SJCRH30 (cell line): ENCODE measurements around the gene PRKCE. TPM values are rescaled to one million over a fixed set of nuclear protein-coding genes. Genes with fewer than 3 reads are reported as not detected.

Experiments used
- DNase-seq, 2 experiments: peaks; one replicate each; pipeline ENCODE4 v3.0.0-alpha.2; 2015 to 2020
- H3K27ac ChIP-seq: fragments of 250-450 bp; sonication (Bioruptor Pico); 2 replicates; pipeline ENCODE4 v1.5.1; 2020; ENCODE audit warnings: mild to moderate bottlenecking, moderate library complexity
- H3K27me3 ChIP-seq: fragments of 250-450 bp; sonication (Bioruptor Pico); 2 replicates; pipeline ENCODE4 v1.5.1; 2020; ENCODE audit warnings: mild to moderate bottlenecking, moderate library complexity
- H3K36me3 ChIP-seq: fragments of 250-450 bp; sonication (Bioruptor Pico); 2 replicates; pipeline ENCODE4 v1.5.1; 2020; ENCODE audit warnings: mild to moderate bottlenecking, moderate library complexity
- H3K4me1 ChIP-seq: fragments of 250-450 bp; sonication (Bioruptor Pico); 2 replicates; pipeline ENCODE4 v1.5.1; 2020; ENCODE audit warnings: mild to moderate bottlenecking, moderate library complexity
- H3K4me3 ChIP-seq: fragments of 250-450 bp; sonication (Bioruptor Pico); 2 replicates; pipeline ENCODE4 v1.5.1; 2020; ENCODE audit warnings: mild to moderate bottlenecking, moderate library complexity
- H3K9me3 ChIP-seq: fragments of 250-450 bp; sonication (Bioruptor Pico); replicated peaks from 2 replicates; pipeline ENCODE4 v1.5.1; 2020; ENCODE audit warnings: mild to moderate bottlenecking, moderate library complexity
- total RNA-seq: library from RNA; depleted of rRNA; stranded (reverse); fragments of >200 nt; shearing (Covaris generic); gene quantifications from 2 replicates; pipeline ENCODE4 v1.2.3, GENCODE V29; 2014

Gene PRKCE
- total RNA-seq, 1 experiment from 2014 or later: 11.9 TPM

DNA sequence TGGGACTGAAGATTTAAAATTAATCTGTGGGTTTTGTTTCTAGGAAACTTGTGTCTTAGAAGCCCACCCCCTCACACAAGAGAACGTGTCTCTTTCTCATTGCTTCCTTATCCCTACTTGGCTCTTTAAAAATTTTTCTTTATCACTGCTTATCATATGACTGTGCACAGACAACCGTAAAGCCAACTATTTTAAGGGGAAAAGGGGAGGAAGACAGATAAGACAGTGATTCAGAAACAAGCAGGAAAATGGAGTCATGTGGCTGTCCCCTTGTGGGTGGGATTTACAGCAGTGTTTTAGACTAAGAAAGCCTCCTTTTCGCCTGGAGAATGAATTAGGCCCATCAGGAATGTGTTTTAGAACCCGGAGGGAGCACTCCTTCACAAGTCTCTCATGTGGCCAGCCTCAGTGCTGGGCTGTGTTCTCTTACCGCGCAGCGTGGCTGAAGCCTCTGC, 17.6 kb downstream of the PRKCE start:
- Histone ChIP-seq H3K9me3 (no peaks in the 10 kb centered on the region), H3K4me1 (no peaks in the 10 kb centered on the region), H3K4me3 (no peak overlapping the region), H3K27ac (no peak overlapping the region), H3K36me3 (no peaks in the 10 kb centered on the region), H3K27me3 (no peaks in the 10 kb centered on the region)
- no peak for DNase-seq

GRCh38 chr2:45670646-45671045, 19.2 kb downstream of the PRKCE start:
- no peak overlapping the region for H3K4me3 ChIP-seq
- H3K4me1 ChIP-seq: no peaks in the 10 kb centered on the region; the same call in 1 of the 2 replicates
- DNase-seq: no peak
- no peaks in the 10 kb centered on the region for H3K36me3 ChIP-seq
- H3K27ac ChIP-seq: no peak overlapping the region
- no peaks in the 10 kb centered on the region for H3K27me3 ChIP-seq
- no peaks in the 10 kb centered on the region for H3K9me3 ChIP-seq

DNA sequence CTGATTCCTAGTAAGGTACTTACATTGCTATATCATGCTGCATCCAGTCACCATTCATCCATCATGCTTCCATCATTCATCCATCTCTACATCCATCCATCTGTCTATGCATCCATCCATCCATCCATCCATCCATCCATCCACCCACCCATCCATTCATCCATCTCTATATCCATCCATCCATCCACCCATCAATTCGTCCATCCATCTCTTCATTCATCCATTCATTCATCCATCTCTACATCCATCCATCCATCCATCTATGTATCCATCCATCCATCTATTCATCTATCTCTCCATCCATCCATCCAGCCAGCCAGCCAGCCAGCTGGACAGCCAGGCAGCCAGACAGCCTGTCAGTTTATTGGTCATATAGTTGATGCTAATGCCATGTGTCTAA, 20.7 kb downstream of the PRKCE start:
- Histone ChIP-seq H3K4me1 (no peaks in the 10 kb centered on the region; the same call in 1 of the 2 replicates), H3K4me3 (no peak overlapping the region), H3K27me3 (no peaks in the 10 kb centered on the region), H3K9me3 (no peaks in the 10 kb centered on the region), H3K36me3 (no peaks in the 10 kb centered on the region), H3K27ac (no peak overlapping the region)
- DNase-seq: no peak

GRCh38 chr2:45674035-45674816, 22.8 kb downstream of the PRKCE start:
- peak in 1 of 2 experiments; percentile 15 for DNase-seq
- no peaks in the 10 kb centered on the region; the same call in 1 of the 2 replicates for H3K4me1 ChIP-seq

GRCh38 chr2:45675263-45675812, 23.9 kb downstream of the PRKCE start:
- no peaks in the 10 kb centered on the region for H3K27me3 ChIP-seq
- no peak for DNase-seq
- no peaks in the 10 kb centered on the region for H3K36me3 ChIP-seq
- no peak overlapping the region for H3K27ac ChIP-seq
- no peaks in the 10 kb centered on the region for H3K9me3 ChIP-seq
- H3K4me1 ChIP-seq: no peaks in the 10 kb centered on the region; the same call in 1 of the 2 replicates
- H3K4me3 ChIP-seq: no peak overlapping the region

More at GRCh38 chr2:45674035-45674816, 22.8 kb downstream of the PRKCE start:
- no peak overlapping the region for H3K4me3 ChIP-seq
- no peak overlapping the region for H3K27ac ChIP-seq
- no peaks in the 10 kb centered on the region for H3K9me3 ChIP-seq
- H3K27me3 ChIP-seq: no peaks in the 10 kb centered on the region
- no peaks in the 10 kb centered on the region for H3K36me3 ChIP-seq

GRCh38 chr2:45676088-45676487, 24.6 kb downstream of the PRKCE start:
- no peaks in the 10 kb centered on the region for H3K27me3 ChIP-seq
- H3K36me3 ChIP-seq: no peaks in the 10 kb centered on the region
- H3K4me1 ChIP-seq: no peaks in the 10 kb centered on the region; the same call in 1 of the 2 replicates
- H3K4me3 ChIP-seq: no peak overlapping the region
- no peaks in the 10 kb centered on the region for H3K9me3 ChIP-seq
- no peak for DNase-seq
- H3K27ac ChIP-seq: no peak overlapping the region

DNA sequence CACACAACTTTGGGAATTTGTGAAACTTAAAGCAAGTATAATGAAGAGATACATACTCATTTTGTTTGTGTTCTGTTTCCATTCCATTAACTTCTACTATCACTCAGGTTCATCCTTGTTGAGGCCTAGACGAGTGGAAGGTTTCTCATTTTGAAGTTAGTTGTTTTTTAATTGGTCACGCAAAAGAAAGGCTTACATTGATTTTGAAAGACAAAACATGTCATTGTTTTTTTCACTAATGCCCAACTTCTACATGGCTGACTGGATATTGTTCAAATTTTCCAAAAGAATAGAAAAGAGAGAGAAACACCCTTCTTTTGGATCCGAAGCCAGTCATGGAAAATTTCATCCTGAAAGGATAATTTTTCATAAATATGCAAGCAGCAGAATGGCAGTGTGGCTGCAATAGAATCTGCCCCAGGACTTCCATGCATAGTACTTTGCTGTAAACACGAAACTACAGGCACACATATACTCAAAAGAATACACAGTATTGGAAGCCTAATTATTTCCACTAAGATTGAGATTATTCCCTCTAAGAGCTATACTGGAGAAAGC, 27.4 kb downstream of the PRKCE start:
- no peak for DNase-seq
- no peak overlapping the region for H3K4me3 ChIP-seq
- no peaks in the 10 kb centered on the region for H3K9me3 ChIP-seq
- no peaks in the 10 kb centered on the region for H3K27me3 ChIP-seq
- H3K36me3 ChIP-seq: no peaks in the 10 kb centered on the region
- H3K4me1 ChIP-seq: peaks cover 8% of the 10 kb centered on the region
- no peak overlapping the region for H3K27ac ChIP-seq

GRCh38 chr2:45680351-45680967, 29.0 kb downstream of the PRKCE start:
- Histone ChIP-seq H3K36me3 (no peaks in the 10 kb centered on the region; the same call in 1 of the 2 replicates), H3K27ac (no peak overlapping the region), H3K4me1 (peaks cover 11% of the 10 kb centered on the region), H3K4me3 (no peak overlapping the region), H3K9me3 (no peaks in the 10 kb centered on the region), H3K27me3 (no peaks in the 10 kb centered on the region)
- DNase-seq: no peak

GRCh38 chr2:45681675-45682074, 30.2 kb downstream of the PRKCE start:
- no peaks in the 10 kb centered on the region for H3K27me3 ChIP-seq
- H3K27ac ChIP-seq: no peak overlapping the region
- DNase-seq: peak; percentile 34 to 44
- peaks cover 11% of the 10 kb centered on the region for H3K4me1 ChIP-seq
- H3K4me3 ChIP-seq: no peak overlapping the region
- no peaks in the 10 kb centered on the region; the same call in 1 of the 2 replicates for H3K36me3 ChIP-seq
- H3K9me3 ChIP-seq: no peaks in the 10 kb centered on the region

GRCh38 chr2:45683292-45683691, 31.8 kb downstream of the PRKCE start:
- Histone ChIP-seq H3K4me1 (peaks cover 11% of the 10 kb centered on the region), H3K36me3 (no peaks in the 10 kb centered on the region; the same call in 1 of the 2 replicates), H3K27ac (no peak overlapping the region), H3K4me3 (no peak overlapping the region), H3K27me3 (no peaks in the 10 kb centered on the region), H3K9me3 (no peaks in the 10 kb centered on the region)
- DNase-seq: no peak

- Histone ChIP-seq H3K4me1 (peaks cover 14% of the 10 kb centered on the region), H3K27me3 (no peaks in the 10 kb centered on the region), H3K9me3 (no peaks in the 10 kb centered on the region), H3K27ac (no peak overlapping the region), H3K4me3 (no peak overlapping the region), H3K36me3 (no peaks in the 10 kb centered on the region; the same call in 1 of the 2 replicates)
- DNase-seq: no peak
Observed at GRCh38 chr2:45684756-45685155, 33.3 kb downstream of the PRKCE start.

DNA sequence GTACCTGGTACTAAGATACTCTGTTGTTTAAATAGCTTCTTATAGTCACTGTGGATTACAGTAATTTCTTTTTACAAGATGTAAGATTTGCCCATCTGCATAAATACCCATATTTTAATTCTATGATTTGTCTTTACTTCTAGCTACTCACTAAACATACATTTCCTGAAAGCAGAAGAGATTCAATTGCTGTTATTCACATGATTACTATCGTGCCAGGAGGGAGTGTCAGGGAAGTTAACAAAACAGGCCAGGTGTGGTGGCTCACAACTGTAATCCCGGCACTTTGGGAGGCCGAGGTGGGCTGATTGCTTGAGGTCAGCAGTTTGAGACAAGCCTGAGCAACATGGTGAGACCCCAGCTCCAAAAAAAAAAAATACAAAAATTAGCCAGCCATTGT, 33.8 kb downstream of the PRKCE start:
- Histone ChIP-seq H3K27ac (no peak overlapping the region), H3K4me1 (peaks cover 19% of the 10 kb centered on the region), H3K36me3 (no peaks in the 10 kb centered on the region; the same call in 1 of the 2 replicates), H3K9me3 (no peaks in the 10 kb centered on the region), H3K27me3 (no peaks in the 10 kb centered on the region), H3K4me3 (no peak overlapping the region)
- DNase-seq: peak in 1 of 2 experiments; percentile 24

- Histone ChIP-seq H3K27ac (no peak overlapping the region), H3K27me3 (no peaks in the 10 kb centered on the region), H3K9me3 (no peaks in the 10 kb centered on the region), H3K4me3 (no peak overlapping the region), H3K4me1 (peaks cover 25% of the 10 kb centered on the region), H3K36me3 (no peaks in the 10 kb centered on the region; the same call in 1 of the 2 replicates)
- no peak for DNase-seq
Observed at GRCh38 chr2:45687964-45688363, 36.5 kb downstream of the PRKCE start.

DNA sequence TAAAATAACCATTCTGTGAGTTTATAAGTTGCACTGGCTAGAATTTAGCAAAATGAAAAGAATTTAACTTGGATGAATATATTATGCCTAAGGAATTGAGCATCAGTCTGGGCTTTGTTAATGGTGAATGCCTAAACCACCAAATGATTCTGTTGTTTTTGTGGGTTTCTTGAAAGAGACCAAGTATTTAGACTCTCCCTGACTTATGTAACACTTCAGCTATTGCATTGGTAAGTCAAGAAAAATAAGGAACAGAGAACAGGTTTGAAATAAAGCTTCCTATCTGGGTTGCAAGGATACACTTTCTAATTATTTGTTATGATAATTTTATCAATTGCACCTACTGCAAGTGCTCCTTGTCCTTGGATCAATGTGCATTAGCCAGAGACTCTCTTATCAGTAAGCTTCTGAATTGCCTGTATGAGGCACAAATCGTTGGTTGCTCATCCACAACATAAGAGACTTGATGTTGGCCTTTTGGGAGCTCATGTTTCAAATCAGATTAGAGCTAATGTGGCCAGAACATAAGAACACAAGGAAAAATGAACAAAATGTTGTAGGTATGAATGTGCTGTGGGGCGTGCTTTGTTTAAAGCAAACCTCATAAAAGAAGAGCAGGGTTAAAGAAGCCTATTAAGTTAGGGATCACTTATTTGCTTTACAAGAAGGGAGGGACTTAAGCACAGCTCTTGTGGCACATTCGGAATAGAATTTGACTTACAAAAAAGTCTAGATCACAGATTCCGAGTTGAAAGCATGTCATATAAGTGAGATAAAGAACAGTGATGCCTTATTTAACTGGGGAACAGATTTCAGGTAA, 37.2 kb downstream of the PRKCE start:
- Histone ChIP-seq H3K4me3 (no peak overlapping the region), H3K27ac (no peak overlapping the region), H3K27me3 (no peaks in the 10 kb centered on the region), H3K9me3 (no peaks in the 10 kb centered on the region), H3K36me3 (no peaks in the 10 kb centered on the region; the same call in 1 of the 2 replicates), H3K4me1 (peaks cover 25% of the 10 kb centered on the region)
- no peak for DNase-seq
